Hypothalamus (tissue), 51 donors: ENCODE data around the gene GIMAP4.
"Not testable (repeated sequence)": the region's sequence is repeated elsewhere in the genome, so short reads cannot be mapped to it uniquely, and the experiment has no call there.

Experiments used
- DNase-seq, 51 donors: peaks; one replicate each; lab custom pipeline; 2025; lab: John Stamatoyannopoulos, UW

Gene GIMAP4

DNA sequence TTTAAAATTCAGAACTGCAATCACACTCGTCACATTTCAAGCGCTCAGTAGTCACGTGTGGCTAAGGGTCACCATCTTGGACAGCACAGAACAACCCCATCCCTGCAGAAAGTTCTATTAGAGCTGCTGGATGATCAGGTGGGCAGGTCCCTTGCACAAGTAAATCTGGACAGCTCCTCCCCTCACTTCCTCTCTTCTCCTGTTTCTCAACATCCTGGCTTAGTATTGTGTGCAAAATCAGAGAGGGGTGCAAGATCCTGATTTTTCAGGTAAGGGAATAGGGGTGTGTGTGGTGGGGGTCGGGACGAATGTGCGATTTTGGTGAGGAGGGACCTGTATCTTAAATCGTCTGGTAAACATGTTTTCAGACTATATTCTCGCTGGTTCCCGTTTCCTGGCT lies at the start of gene GIMAP4:
Gene GIMAP4, plus strand, starts transcription at position 222 of the 400 bp plus-strand sequence. CDS start 2,512 bp downstream, outside the sequence.
- DNase-seq = peak in 2 of 51 donors; percentile 2 to 23

DNA sequence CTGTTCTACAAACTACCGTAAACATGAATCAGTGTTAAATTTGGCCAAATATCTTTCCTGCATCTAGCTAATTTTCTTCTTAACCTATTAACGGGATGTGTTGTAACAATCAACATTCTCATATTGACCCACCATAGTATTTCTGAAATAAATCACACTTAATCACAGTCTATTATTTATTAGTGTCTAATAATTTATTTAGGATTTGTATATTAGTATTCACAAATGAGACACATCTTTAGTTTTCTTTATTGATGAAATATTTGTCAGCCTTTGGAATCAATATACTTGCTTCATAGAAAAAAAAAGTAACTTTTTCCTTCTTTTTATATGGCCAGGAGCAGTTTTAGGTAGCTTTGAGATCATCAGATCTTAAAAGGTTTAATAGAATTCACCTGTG lies 47.9 kb upstream of the GIMAP4 start:
- DNase-seq = no peak

DNA sequence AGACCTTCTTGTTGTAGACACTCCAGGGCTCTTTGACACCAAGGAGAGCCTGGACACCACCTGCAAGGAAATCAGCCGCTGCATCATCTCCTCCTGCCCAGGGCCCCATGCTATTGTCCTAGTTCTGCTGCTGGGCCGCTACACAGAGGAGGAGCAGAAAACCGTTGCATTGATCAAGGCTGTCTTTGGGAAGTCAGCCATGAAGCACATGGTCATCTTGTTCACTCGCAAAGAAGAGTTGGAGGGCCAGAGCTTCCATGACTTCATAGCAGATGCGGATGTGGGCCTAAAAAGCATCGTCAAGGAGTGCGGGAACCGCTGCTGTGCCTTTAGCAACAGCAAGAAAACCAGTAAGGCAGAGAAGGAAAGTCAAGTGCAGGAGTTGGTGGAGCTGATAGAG lies 47.0 kb upstream of the GIMAP4 start:
- DNase-seq = no peak

DNA sequence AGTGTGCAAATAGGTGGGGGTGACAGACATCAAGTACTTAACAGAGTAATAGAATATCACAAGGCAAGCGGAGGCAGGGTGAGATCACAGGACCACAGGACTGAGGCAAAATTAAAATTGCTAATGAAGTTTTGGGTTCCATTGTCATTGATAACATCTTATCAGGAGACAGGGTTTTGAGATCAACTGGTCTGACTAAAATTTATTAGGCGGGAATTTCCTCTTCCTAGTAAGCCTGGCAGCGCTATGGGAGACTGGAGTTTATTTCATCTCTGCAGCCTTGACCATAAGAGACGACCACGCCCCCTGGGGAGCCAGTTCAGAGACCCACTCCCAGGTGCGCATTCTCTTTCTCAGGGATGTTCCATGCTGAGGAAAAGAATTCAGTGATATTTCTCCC lies 44.3 kb upstream of the GIMAP4 start:
- not testable (repeated sequence) for DNase-seq

DNA sequence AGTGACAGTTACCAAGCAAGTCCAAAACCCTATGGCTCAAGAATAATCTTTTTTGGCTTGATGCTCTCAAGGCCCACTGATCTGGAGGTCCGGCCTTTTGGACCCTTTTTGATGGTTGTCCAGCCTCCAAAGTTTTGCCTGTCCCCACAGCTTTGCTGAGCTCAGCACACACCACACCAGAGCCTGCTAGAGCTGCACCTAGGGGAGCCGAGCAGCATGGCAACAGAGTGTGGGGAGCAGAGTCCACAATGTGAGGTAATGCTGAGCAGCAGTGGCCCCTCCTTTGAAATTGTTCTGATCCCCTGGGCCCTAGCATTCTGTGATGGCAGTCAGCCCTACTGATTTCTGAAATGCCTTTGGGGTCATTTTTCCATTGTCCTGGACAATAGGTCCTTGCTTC lies 43.2 kb upstream of the GIMAP4 start:
- no peak for DNase-seq

DNA sequence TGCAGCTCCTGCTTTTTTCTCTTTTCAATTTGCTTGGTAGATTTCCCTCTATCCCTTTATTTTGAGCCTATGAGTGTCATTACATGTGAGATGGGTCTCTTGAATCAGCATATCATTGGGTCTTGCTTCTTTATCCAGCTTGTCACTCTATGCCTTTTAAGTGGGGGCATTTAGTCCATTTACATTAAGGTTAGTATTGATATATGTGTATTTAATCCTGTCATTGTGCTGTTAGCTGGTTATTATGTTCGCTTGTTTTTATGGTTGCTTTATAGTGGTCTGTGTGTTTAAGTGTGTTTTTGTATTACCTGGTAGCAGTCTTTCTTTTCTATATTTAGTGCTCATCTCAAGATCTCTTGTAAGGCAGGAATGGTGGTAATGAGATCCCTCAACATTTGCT lies 35.5 kb upstream of the GIMAP4 start:
- DNase-seq = no peak

DNA sequence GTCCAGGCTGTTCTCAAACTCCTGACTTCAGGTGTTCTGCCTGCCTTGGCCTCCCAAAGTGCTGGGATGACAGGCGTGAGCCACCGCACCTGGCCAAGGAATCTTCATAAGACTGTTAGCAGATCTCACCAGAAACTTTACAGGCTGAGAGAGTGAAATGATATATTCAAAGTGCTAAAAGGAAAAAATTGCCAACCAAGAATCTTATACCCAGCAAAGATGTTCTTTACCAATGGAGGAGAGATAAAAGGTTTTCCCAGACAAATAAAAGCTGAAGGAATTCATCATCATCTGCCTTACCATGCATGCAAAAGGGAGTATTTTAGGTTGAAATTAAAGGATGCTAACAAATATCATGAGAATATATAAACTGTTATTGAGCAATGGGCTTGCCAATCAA lies 28.9 kb upstream of the GIMAP4 start:
- DNase-seq = no peak

DNA sequence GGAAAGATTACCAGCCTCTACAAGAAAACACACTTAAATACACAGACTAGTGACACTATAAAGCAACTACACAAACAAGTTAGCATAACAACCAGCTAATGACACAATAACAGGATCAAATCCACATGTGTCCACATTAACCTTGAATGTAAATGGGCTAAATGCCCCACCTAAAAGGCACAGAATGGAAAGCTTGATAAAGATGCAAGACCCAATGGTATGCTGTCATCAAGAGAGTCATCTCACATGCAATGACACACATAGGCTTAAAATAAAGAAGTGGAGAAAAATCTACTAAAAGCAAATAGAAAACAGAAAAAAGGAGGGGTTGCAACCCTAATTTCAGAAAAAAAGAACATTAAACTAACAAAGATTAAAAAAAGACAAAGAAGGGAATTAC lies 14.0 kb upstream of the GIMAP4 start:
- DNase-seq = no peak

DNA sequence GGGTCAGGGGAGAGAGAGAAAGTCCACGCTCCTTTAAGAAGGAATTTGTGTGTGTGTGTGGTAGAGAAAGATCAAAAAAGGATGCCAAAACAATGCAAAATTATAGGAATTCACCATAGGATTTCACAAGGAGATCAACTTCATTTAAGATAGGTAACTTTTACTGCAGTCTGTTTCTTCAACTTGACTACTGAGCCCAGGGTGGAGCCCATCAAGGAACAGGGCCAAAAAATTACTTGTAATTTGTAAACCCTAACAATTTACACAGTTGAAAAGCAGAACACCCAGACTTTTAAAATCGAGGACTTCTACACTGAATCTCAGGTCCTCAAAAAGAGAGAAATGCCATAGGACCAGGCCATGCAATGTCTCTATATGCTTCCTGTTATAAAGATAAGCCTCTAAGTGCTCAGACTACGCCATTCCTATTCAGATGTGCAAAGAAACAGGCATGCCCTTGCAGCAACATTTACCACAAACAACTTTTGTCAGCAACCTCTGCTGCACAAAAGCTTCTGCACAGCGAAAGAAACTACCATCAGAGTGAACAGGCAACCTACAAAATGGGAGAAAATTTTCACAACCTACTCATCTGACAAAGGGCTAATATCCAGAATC lies 10.6 kb upstream of the GIMAP4 start:
- DNase-seq = no peak

DNA sequence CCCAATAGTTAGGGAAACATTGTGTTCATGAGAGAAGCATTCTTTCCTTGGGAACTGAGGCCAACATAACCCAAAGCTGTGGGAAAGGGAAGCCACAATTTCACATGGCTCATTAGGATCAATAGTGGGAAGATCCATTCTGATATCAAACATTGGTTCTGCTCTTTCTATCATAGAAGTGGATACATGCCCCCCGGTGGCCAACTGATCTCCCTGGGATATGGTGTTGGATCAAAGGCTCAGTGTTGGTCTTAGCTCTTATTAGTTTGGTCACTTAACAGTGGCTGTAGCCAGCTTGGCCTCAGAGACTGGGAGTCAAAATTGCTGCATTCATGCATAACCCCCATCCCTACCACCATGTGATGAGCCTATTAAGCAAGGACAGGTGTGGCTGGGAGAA lies 6.7 kb upstream of the GIMAP4 start:
- no peak for DNase-seq

DNA sequence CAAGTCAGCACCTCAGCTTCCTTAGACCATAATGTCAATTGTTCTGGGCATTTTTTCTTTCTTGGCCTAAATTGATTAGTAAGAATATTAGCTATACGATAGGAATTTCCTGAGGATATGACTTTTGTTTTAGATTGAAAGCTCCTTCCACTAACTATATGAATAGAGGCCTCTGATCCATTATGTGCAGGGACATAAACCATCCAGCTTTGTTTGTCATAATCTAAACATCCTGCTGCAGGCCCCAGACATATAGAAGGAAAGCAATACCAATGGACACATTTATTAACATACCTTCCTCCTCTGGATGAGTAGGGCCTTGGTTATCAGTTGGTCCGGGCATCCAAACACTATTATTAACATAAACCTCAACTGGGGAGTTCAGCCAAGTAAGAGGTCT lies 4.3 kb upstream of the GIMAP4 start:
- DNase-seq = no peak

DNA sequence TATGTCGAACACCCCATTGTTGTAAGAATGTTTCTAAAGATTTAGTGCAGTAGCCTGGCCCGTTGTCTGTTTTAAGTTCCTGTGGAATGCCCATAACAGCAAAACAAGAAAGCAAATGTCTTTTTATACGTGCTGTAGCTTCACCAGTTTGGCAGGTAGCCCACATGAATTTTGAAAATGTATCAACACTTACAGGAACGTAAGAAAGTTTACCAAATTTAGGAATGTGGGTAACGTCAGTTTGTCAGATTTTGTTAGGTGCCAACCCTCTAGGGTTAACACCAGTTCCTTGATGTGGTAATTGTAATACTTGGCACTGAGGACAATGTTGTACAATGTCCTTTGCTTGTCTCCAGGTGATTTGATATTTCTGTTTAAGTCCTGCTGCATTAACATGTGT lies 3.2 kb upstream of the GIMAP4 start:
- DNase-seq = no peak

DNA sequence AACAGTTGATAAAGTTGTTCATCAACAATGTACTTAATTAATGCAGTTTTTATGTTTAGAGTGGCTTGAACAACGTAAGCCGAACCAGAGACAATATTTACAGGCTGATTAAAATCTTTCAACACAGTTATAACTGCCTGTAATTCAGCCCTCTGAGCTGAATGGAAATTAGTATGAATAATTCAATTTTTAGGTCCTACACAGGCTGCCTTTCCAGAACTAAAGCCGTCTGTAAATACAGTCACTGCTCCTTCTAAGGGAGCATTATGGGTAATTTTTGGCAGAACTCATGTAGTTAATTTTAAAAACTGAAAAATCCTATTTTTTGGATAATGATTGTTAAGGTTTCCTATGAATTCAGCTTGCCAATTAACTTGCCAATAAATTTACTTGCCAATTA lies 2.6 kb upstream of the GIMAP4 start:
- no peak for DNase-seq

DNA sequence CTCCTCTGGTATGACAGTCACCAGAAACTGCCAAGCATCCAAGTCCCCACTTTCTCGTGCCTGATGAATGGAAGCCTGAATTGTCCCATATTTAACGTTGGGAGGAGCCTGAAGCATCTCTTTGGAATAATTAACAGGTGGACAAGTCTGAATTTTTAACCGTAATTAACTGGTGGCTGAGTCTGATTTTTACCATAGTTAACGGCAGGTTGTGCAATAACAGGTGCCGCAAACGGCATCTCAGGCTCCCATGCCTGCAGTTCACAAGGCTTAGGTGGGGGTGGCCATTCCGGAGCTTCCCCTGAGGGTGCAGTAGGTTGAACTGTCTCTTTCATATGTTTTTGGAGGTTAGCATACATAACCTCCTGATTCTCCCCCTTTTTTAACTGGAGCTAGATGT lies 2.0 kb upstream of the GIMAP4 start:
- no peak for DNase-seq

DNA sequence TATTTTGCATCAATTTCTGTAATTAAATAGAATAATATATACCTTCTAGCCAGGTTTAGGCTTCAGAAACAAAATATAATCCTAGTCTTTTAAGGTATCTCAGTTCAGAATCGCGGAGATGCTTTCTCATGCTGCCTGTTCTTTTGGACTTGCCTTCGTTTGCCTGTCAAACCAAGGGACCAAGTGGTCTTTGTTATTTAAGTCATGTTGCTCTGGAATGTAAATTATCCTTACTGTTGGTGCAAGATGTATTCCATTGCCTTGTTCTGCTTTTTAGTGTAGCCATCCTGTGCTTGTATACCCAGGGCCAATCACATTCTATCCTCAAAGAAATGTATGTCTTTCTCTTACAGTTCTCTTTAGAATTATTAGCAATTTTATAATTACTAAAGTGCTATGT lies 1.1 kb upstream of the GIMAP4 start:
- DNase-seq = no peak

DNA sequence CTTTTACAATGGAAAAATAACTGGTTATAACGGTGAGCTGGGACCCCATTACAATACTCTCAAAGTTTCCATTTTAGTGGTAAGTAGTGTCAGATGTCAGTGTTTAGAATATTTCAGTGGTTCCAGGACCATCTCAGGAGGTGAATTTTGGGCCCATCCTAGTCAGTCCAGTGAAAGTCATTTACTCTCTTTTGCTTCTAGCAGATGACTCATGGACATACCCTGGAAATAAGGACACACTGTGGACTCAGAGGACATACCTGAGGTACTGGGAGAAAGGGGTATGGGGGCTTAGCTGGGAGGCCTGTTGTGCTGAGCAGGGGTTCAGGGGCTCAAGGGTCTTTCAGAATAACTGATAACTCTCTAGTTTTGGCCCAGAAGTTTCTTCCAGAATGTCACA lies 618 bp upstream of the GIMAP4 start:
- DNase-seq = no peak

DNA sequence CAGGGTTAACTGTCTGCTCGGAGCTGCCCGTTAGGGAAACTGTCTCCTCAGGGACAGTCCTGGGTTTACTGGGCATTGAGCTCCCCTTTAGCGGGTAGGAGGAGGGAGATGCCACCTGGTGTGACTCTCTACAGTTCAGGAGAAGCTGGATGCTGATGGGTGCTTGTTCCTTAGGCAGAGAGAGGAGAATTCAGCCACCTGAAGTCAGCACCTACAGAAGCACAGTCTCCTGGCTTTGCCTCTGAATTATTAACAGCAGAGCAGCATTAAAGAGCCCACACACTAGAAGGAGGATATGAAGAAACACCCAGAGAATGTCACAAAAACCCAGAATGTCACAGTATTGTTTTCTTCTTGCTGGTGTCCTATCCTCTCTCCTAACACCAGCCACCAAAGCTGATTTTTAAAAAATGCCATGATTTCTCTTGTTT lies 696 bp downstream of the GIMAP4 start:
- DNase-seq = no peak

DNA sequence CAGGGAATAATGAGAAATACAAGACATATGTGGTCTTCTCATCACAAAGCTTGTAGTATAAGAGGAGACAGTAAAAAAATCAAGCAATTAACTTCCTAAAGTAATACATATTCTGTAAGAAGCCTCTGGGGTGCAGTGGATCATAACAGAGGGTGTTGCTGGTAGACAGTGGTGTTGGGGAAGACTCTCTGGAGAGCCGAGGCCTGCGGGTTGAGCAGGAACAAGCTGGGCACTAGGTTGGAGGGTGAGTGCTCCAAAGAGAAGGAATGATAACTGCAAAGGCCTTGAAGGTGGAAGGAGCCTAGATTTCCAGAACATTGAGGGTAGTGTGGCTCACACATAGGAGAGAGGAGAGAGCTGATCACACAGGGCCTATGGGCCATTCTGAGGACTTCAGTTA lies 1.5 kb downstream of the GIMAP4 start:
- no peak for DNase-seq

DNA sequence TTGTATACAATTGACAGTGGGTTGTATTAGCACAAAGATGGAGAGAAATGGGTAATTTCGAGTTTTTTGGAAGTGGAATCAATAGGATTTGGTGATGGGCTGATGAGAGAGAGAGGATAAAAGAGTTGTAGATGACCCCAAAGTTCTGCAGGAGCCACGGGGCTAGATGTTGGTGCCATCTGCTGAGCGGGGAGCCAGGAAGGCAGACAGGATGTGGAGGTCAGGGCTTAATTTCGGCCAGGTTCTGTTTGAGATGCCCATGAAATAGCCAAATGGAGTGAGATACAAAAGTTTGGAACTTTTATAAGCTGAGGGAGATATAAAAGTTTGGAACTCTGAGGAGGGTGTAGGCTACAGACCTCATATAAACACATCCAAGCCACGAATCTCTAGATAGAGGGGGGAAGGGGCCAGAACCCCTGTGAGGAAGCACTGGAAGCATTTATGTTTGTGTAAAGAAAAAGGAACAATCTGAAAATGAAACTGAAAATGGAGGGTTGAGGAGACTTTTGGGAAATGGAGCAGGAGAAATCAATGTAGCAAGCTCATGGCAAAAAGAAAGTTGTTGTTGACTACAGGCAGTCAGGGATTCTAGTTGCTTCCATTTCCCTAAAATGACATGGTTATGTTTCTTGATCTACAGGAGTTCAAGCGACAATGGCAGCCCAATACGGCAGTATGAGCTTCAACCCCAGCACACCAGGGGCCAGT lies 2.2 kb downstream of the GIMAP4 start:
- no peak for DNase-seq

DNA sequence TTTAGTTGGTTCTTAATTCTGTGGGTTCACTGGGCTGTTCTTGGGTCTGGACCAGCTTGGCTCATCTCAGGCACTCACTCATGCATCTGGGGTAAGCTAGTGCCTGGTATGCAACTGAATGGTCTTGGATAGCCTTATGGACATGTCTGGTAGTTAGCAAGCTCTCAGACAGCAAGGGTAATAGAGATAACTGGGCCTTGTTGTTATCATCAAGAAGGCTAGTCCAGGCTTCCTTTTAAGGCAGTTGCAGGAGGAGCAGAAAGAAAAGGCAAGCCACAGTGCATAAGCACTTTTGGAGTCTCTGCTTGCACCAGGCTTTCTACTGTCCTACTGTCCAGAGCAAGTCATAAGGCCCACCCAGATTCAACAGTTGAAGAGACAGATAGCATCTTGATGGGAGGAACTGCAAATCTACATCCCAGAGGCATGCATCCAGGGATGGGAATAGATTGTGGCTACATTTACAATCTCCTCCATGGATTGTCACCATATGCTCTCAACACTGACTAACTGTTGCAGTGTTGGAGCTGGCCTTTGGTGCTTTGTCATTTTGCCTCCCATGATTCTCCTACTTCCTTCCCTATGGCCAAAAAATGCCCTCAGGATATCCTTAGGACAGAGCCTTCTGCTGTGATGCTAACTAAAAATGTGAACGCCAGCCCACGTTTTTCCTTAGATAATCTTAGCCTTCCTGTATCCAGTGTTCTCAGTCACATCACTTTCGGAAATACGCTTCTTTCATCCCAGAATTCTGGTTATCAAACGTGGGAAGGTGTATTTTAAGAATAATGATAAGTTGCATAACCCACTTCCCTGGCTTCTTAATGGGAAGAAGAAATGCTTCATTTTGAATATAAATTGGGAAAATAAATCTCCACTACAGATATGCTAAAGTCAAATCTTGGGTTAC lies 3.6 kb downstream of the GIMAP4 start:
- no peak for DNase-seq

DNA sequence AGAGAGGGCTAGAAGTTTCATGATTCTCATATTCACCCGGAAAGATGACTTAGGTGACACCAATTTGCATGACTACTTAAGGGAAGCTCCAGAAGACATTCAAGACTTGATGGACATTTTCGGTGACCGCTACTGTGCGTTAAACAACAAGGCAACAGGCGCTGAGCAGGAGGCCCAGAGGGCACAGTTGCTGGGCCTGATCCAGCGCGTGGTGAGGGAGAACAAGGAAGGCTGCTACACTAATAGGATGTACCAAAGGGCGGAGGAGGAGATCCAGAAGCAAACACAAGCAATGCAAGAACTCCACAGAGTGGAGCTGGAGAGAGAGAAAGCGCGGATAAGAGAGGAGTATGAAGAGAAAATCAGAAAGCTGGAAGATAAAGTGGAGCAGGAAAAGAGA lies 5.3 kb downstream of the GIMAP4 start:
- DNase-seq = no peak
